CD14-positive monocyte (primary cell): ENCODE data around the gene EFHC1. TPM values are rescaled to one million over a fixed set of nuclear protein-coding genes. Genes with fewer than 3 reads are reported as not detected.

Source experiments
- DNase-seq, 3 donors: peaks; one replicate each; pipeline ENCODE4 v3.0.0-alpha.2; 2011 to 2022
- H2AFZ ChIP-seq: 2 replicates; pipeline ENCODE4 v1.6.0; 2012; ENCODE audit warnings: mild to moderate bottlenecking, low read depth, low read length, inconsistent platforms; ENCODE audit not compliant: insufficient read depth, poor library complexity, severe bottlenecking
- H3K27ac ChIP-seq, 2 donors: 1 replicate in 1 of 2; 2 replicates in 1 of 2; pipeline ENCODE4 v1.5.1; 2012 to 2013; ENCODE audit warnings: low read length in 2 of 2, control low read depth in 1 of 2, inconsistent platforms in 1 of 2, low read depth in 1 of 2, mild to moderate bottlenecking in 1 of 2
- H3K27me3 ChIP-seq, 2 donors: one replicate each; pipeline versions ENCODE4 v1.6.0 to v1.6.1; 2011 to 2013; ENCODE audit warnings: low read length in 2 of 2; ENCODE audit not compliant: control insufficient read depth in 2 of 2, insufficient read depth in 2 of 2
- H3K36me3 ChIP-seq, 2 donors: replicated peaks in 1 of 2; 1 replicate in 1 of 2; 2 replicates in 1 of 2; pipeline versions ENCODE4 v1.5.1 to v1.6.1; 2012 to 2013; ENCODE audit warnings: low read length in 2 of 2, control low read depth in 1 of 2, inconsistent platforms in 1 of 2, mild to moderate bottlenecking in 1 of 2; ENCODE audit not compliant: insufficient read depth in 2 of 2, control insufficient read depth in 1 of 2
- H3K4me1 ChIP-seq, 2 donors: 1 replicate in 1 of 2; 2 replicates in 1 of 2; pipeline versions ENCODE4 v1.5.1 to v1.6.1; 2012 to 2013; ENCODE audit warnings: low read length in 2 of 2, control low read depth in 1 of 2, inconsistent platforms in 1 of 2, mild to moderate bottlenecking in 1 of 2, moderate library complexity in 1 of 2; ENCODE audit not compliant: insufficient read depth in 2 of 2, control insufficient read depth in 1 of 2
- H3K4me2 ChIP-seq: replicated peaks from 2 replicates; pipeline ENCODE3; 2012; ENCODE audit warnings: low read length, moderate library complexity, mild to moderate bottlenecking; ENCODE audit not compliant: poor library complexity, severe bottlenecking; ENCODE audit errors: extremely low read depth
- H3K4me3 ChIP-seq, 3 experiments: fragments of 200-600 bp in 1 of 3; sonication (generic) in 1 of 3; replicated peaks in 1 of 3; 1 replicate in 2 of 3; 2 replicates in 1 of 3; pipeline ENCODE4 v1.5.1; 2011 to 2013; ENCODE audit warnings: low read length in 3 of 3, mild to moderate bottlenecking in 3 of 3, control low read depth in 2 of 3, low read depth in 2 of 3, inconsistent platforms in 1 of 3, moderate library complexity in 1 of 3
- H3K79me2 ChIP-seq: 2 replicates; pipeline ENCODE4 v1.6.0; 2012; ENCODE audit warnings: mild to moderate bottlenecking, control low read depth, inconsistent platforms, low read length, moderate library complexity; ENCODE audit not compliant: insufficient read depth
- H3K9ac ChIP-seq: 2 replicates; pipeline ENCODE4 v1.6.0; 2017; ENCODE audit warnings: low read length, mild to moderate bottlenecking; ENCODE audit not compliant: insufficient read depth, poor library complexity, severe bottlenecking
- H3K9me3 ChIP-seq, 2 donors: replicated peaks in 1 of 2; 1 replicate in 1 of 2; 2 replicates in 1 of 2; pipeline versions ENCODE4 v1.5.1 to v1.6.1; 2012 to 2013; ENCODE audit warnings: low read length in 2 of 2, control low read depth in 1 of 2; ENCODE audit not compliant: control insufficient read depth in 1 of 2, insufficient read depth in 1 of 2
- H4K20me1 ChIP-seq: 2 replicates; pipeline ENCODE4 v1.6.0; 2012; ENCODE audit warnings: mild to moderate bottlenecking, low read length, control low read depth, moderate library complexity; ENCODE audit not compliant: insufficient read depth
- H3K27ac Mint-ChIP-seq, 7 donors: one replicate each; pipeline ENCODE4 v1.8.0; 2020; ENCODE audit warnings: mild to moderate bottlenecking in 7 of 7, mixed read lengths in 7 of 7, moderate library complexity in 6 of 7, inconsistent platforms in 2 of 7
- H3K27me3 Mint-ChIP-seq, 3 donors: one replicate each; pipeline ENCODE4 v1.8.0; 2021 to 2022; ENCODE audit warnings: low read depth in 3 of 3, mild to moderate bottlenecking in 3 of 3, mixed read lengths in 3 of 3, moderate library complexity in 3 of 3, inconsistent platforms in 1 of 3
- H3K36me3 Mint-ChIP-seq, 2 donors: one replicate each; pipeline ENCODE4 v1.8.0; 2020; ENCODE audit warnings: mixed read lengths in 2 of 2, inconsistent platforms in 1 of 2, mild to moderate bottlenecking in 1 of 2
- H3K4me1 Mint-ChIP-seq: one replicate; pipeline ENCODE4 v1.8.0; 2020; ENCODE audit warnings: mild to moderate bottlenecking, mixed read lengths
- H3K4me3 Mint-ChIP-seq, 2 donors: one replicate each; pipeline ENCODE4 v1.8.0; 2020; ENCODE audit warnings: mild to moderate bottlenecking in 2 of 2, mixed read lengths in 2 of 2, moderate library complexity in 1 of 2
- H3K9me3 Mint-ChIP-seq, 7 donors: one replicate each; pipeline ENCODE4 v1.8.0; 2020 to 2022; ENCODE audit warnings: mixed read lengths in 7 of 7, mild to moderate bottlenecking in 6 of 7, moderate library complexity in 6 of 7, inconsistent platforms in 2 of 7
- CTCF ChIP-seq: fragments of 200-600 bp; IDR thresholded peaks from one replicate; pipeline ENCODE4 v1.8.0; 2022; ENCODE audit warnings: antibody characterized with exemption, mild to moderate bottlenecking
- WGBS: methylation state at CpG from one replicate; pipeline ENCODE4 v1.1.5; 2013; ENCODE audit warnings: missing lambda C conversion rate; ENCODE audit not compliant: insufficient coverage; 5-methylcytosine and 5-hydroxymethylcytosine counted together
- intact Hi-C, 2 donors: fragments of 100-400 bp; cut with micrococcal nuclease; formaldehyde crosslinking; loops; one replicate each; pipeline versions ENCODE4 v1.15.0 to v1.15.1; 2023
- polyA plus RNA-seq, 3 donors: library from polyadenylated mRNA; depleted of rRNA in 1 of 3; unstranded in 2 of 3; stranded (reverse) in 1 of 3; fragments of 300-500 nt in 2 of 3; fragments of >200 nt in 1 of 3; fragmentation: Illumina TruSeq in 2 of 3; gene quantifications; 1 replicate in 2 of 3; 2 replicates in 1 of 3; pipeline ENCODE4 v1.2.3, GENCODE V29; 2012 to 2021

Gene EFHC1
- polyA plus RNA-seq, 3 donors, result 0.30 to 13.5 (median 2.3) TPM

GRCh38 chr6:52489881-52490280 lies 69.7 kb downstream of the EFHC1 start:
- WGBS, result 27% methylated on average over 4 of the region's 5 CpGs
- peaks cover 0 to 5% (median 3%) of the 10 kb centered on the region in 7 donors for H3K9me3 Mint-ChIP-seq
- H3K27me3 Mint-ChIP-seq, result no peaks in the 10 kb centered on the region
- H3K79me2 ChIP-seq, result no peaks in the 10 kb centered on the region
- no peak overlapping the region for H3K4me2 ChIP-seq
- H3K36me3 Mint-ChIP-seq, result peaks cover 1 to 6% of the 10 kb centered on the region in 2 donors
- intact Hi-C loops, result no loop called here
- H2AFZ ChIP-seq, result no peak overlapping the region
- H3K4me1 ChIP-seq, result peaks cover 12 to 21% of the 10 kb centered on the region in 2 donors
- H3K4me3 Mint-ChIP-seq, result no peak overlapping the region
- peaks cover 33% of the 10 kb centered on the region for H3K4me1 Mint-ChIP-seq
- H3K36me3 ChIP-seq, result no peaks in the 10 kb centered on the region
- no peak overlapping the region for H3K27ac Mint-ChIP-seq
- H4K20me1 ChIP-seq, result no peaks in the 10 kb centered on the region
- no peak for TF ChIP-seq CTCF
- no peaks in the 10 kb centered on the region for H3K9me3 ChIP-seq
- H3K4me3 ChIP-seq, result no peak overlapping the region
- no peak overlapping the region for H3K27ac ChIP-seq
- no peak overlapping the region for H3K9ac ChIP-seq
- no peaks in the 10 kb centered on the region for H3K27me3 ChIP-seq
- no peak for DNase-seq

GRCh38 chr6:52491203-52492069 lies 71.3 kb downstream of the EFHC1 start:
- Histone ChIP-seq H3K36me3 (no peaks in the 10 kb centered on the region), H3K4me1 (peaks cover 12 to 21% of the 10 kb centered on the region in 2 donors), H3K9ac (peak overlapping the region; percentile 52), H3K27ac (peak overlapping the region; percentile 13 to 77), H3K9me3 (no peaks in the 10 kb centered on the region), H3K4me3 (peak overlapping the region; percentile 9 to 64 (median 55)), H3K79me2 (no peaks in the 10 kb centered on the region), H2AFZ (peak overlapping the region; percentile 14), H3K4me2 (peak overlapping the region; percentile 44), H3K27me3 (no peaks in the 10 kb centered on the region), H4K20me1 (no peaks in the 10 kb centered on the region)
- Mint-ChIP-seq H3K4me1 (peaks cover 33% of the 10 kb centered on the region), H3K27ac (peak overlapping the region; percentile 20 to 89 (median 86)), H3K36me3 (peaks cover 4 to 14% of the 10 kb centered on the region in 2 donors), H3K9me3 (peaks cover 0 to 9% (median 7%) of the 10 kb centered on the region in 7 donors), H3K27me3 (no peaks in the 10 kb centered on the region), H3K4me3 (peak overlapping the region; percentile 71 to 89)
- intact Hi-C loops, result no loop called here
- 58% methylated on average over 6 of the region's 14 CpGs for WGBS
- TF ChIP-seq CTCF, result no peak
- peak in 2 of 3 donors; percentile 21 to 54 for DNase-seq
